Measurements from ENCODE around the gene MAEA.
"Not testable (repeated sequence)": the region's sequence is repeated elsewhere in the genome, so short reads cannot be mapped to it uniquely, and the experiment has no call there.

MAEA gene

GRCh38 chr4:1291091-1291490 is 1.4 kb downstream of the MAEA start:
- H3K27me3 ChIP-seq (ENCODE audit: control insufficient read depth, low read length) = no peaks in the 10 kb centered on the region
- H4K20me1 ChIP-seq (ENCODE audit: control insufficient read depth, insufficient read depth, low read depth, low read length) = peaks cover 22% of the 10 kb centered on the region; the same call in 1 of the 2 replicates
- no peaks in the 10 kb centered on the region for H3K9me2 ChIP-seq (replicated peaks; ENCODE audit: control insufficient read depth, low read length)
- peaks cover 65% of the 10 kb centered on the region for H3K79me2 ChIP-seq (ENCODE audit: control insufficient read depth, low read length)
- H3F3A ChIP-seq (ENCODE audit: control insufficient read depth, insufficient read depth) = no peaks in the 10 kb centered on the region
- peak overlapping the region; percentile 95 for H3K4me3 ChIP-seq (ENCODE audit: low read length)
- peaks cover 12% of the 10 kb centered on the region; the same call in 1 of the 2 replicates for H3K9me3 ChIP-seq (ENCODE audit: control insufficient read depth, insufficient read depth, low read length)
- H3K27ac ChIP-seq (ENCODE audit: low read depth, low read length) = no peak overlapping the region
- H3K4me2 ChIP-seq (ENCODE audit: low read length) = peak overlapping the region; percentile 91
- H3K36me3 ChIP-seq (ENCODE audit: control insufficient read depth, low read length) = peaks cover 25% of the 10 kb centered on the region
- peaks cover 35% of the 10 kb centered on the region for H3K4me1 ChIP-seq (ENCODE audit: control insufficient read depth, low read length)
- TF ChIP-seq CTCF (IDR thresholded peaks at IDR 0.05; ENCODE audit: low read depth, low read length, poor library complexity, severe bottlenecking) (no peak), EZH2phosphoT487 (IDR thresholded peaks at IDR 0.05; ENCODE audit: borderline replicate concordance, low read length) (no peak)

- TF ChIP-seq EZH2phosphoT487 (IDR thresholded peaks at IDR 0.05; ENCODE audit: borderline replicate concordance, low read length) (no peak), CTCF (IDR thresholded peaks at IDR 0.05; ENCODE audit: low read depth, low read length, poor library complexity, severe bottlenecking) (no peak)
- H4K20me1 ChIP-seq (ENCODE audit: control insufficient read depth, insufficient read depth, low read depth, low read length) = peaks cover 22% of the 10 kb centered on the region; the same call in 1 of the 2 replicates
These were observed 2.5 kb downstream of the MAEA start for GRCh38 chr4:1291996-1292702.

GRCh38 chr4:1292703-1293011 is 3.0 kb downstream of the MAEA start:
- H3K4me3 ChIP-seq (ENCODE audit: low read length); H3K27me3 ChIP-seq (ENCODE audit: control insufficient read depth, low read length); H3K4me2 ChIP-seq (ENCODE audit: low read length); H3K9me3 ChIP-seq (ENCODE audit: control insufficient read depth, insufficient read depth, low read length); H3K9me2 ChIP-seq (replicated peaks; ENCODE audit: control insufficient read depth, low read length); H3F3A ChIP-seq (ENCODE audit: control insufficient read depth, insufficient read depth); H3K27ac ChIP-seq (ENCODE audit: low read depth, low read length): not testable (repeated sequence)
- H4K20me1 ChIP-seq (ENCODE audit: control insufficient read depth, insufficient read depth, low read depth, low read length) = peaks cover 22% of the 10 kb centered on the region; the same call in 1 of the 2 replicates
- peaks cover 35% of the 10 kb centered on the region for H3K4me1 ChIP-seq (ENCODE audit: control insufficient read depth, low read length)
- H3K79me2 ChIP-seq (ENCODE audit: control insufficient read depth, low read length) = peaks cover 81% of the 10 kb centered on the region
- peaks cover 39% of the 10 kb centered on the region for H3K36me3 ChIP-seq (ENCODE audit: control insufficient read depth, low read length)

More at GRCh38 chr4:1291996-1292702, 2.5 kb downstream of the MAEA start:
- H3K27ac ChIP-seq (ENCODE audit: low read depth, low read length) = no peak overlapping the region
- H3F3A ChIP-seq (ENCODE audit: control insufficient read depth, insufficient read depth) = no peaks in the 10 kb centered on the region
- H3K4me3 ChIP-seq (ENCODE audit: low read length) = peak overlapping the region; percentile 95; the same call in 1 of the 2 replicates
- no peaks in the 10 kb centered on the region for H3K9me2 ChIP-seq (replicated peaks; ENCODE audit: control insufficient read depth, low read length)
- peaks cover 34% of the 10 kb centered on the region for H3K36me3 ChIP-seq (ENCODE audit: control insufficient read depth, low read length)
- H3K79me2 ChIP-seq (ENCODE audit: control insufficient read depth, low read length) = peaks cover 76% of the 10 kb centered on the region
- H3K9me3 ChIP-seq (ENCODE audit: control insufficient read depth, insufficient read depth, low read length) = peaks cover 4% of the 10 kb centered on the region; the same call in 1 of the 2 replicates
- H3K27me3 ChIP-seq (ENCODE audit: control insufficient read depth, low read length) = no peaks in the 10 kb centered on the region
- peaks cover 35% of the 10 kb centered on the region for H3K4me1 ChIP-seq (ENCODE audit: control insufficient read depth, low read length)
- H3K4me2 ChIP-seq (ENCODE audit: low read length) = peak overlapping the region; percentile 91; the same call in 1 of the 2 replicates

- H3K27me3 ChIP-seq (ENCODE audit: control insufficient read depth, low read length) = no peaks in the 10 kb centered on the region
- no peak overlapping the region for H3K4me2 ChIP-seq (ENCODE audit: low read length)
- peaks cover 38% of the 10 kb centered on the region for H3K36me3 ChIP-seq (ENCODE audit: control insufficient read depth, low read length)
- no peak for TF ChIP-seq EZH2phosphoT487 (IDR thresholded peaks at IDR 0.05; ENCODE audit: borderline replicate concordance, low read length)
- no peak for TF ChIP-seq CTCF (IDR thresholded peaks at IDR 0.05; ENCODE audit: low read depth, low read length, poor library complexity, severe bottlenecking)
- no peaks in the 10 kb centered on the region for H3F3A ChIP-seq (ENCODE audit: control insufficient read depth, insufficient read depth)
- H3K4me3 ChIP-seq (ENCODE audit: low read length) = no peak overlapping the region
- H3K79me2 ChIP-seq (ENCODE audit: control insufficient read depth, low read length) = peaks cover 90% of the 10 kb centered on the region
- peaks cover 32% of the 10 kb centered on the region for H3K4me1 ChIP-seq (ENCODE audit: control insufficient read depth, low read length)
- H3K27ac ChIP-seq (ENCODE audit: low read depth, low read length) = no peak overlapping the region
- H3K9me2 ChIP-seq (replicated peaks; ENCODE audit: control insufficient read depth, low read length) = no peaks in the 10 kb centered on the region
- peaks cover 22% of the 10 kb centered on the region; the same call in 1 of the 2 replicates for H4K20me1 ChIP-seq (ENCODE audit: control insufficient read depth, insufficient read depth, low read depth, low read length)
- H3K9me3 ChIP-seq (ENCODE audit: control insufficient read depth, insufficient read depth, low read length) = peaks cover under 1% of the 10 kb centered on the region; the same call in 1 of the 2 replicates
These were observed 3.8 kb downstream of the MAEA start for GRCh38 chr4:1293531-1293941.

Data from DOHH2 (cell line).